ENCODE results near the gene PCID2.
"Not testable (repeated sequence)": the region's sequence is repeated elsewhere in the genome, so short reads cannot be mapped to it uniquely, and the experiment has no call there.

Gene PCID2

GRCh38 chr13:113162783-113163685 lies 45.4 kb downstream of the PCID2 start:
- DNase-seq, result no peak

- DNase-seq, result not testable (repeated sequence)
These were observed 46.5 kb downstream of the PCID2 start for GRCh38 chr13:113161975-113162374.

GRCh38 chr13:113161433-113161832 lies 47.0 kb downstream of the PCID2 start:
- DNase-seq, result no peak

GRCh38 chr13:113160983-113161382 lies 47.5 kb downstream of the PCID2 start:
- DNase-seq, result no peak

GRCh38 chr13:113159701-113160100 lies 48.8 kb downstream of the PCID2 start:
- no peak for DNase-seq

GRCh38 chr13:113158946-113159345 lies 49.5 kb downstream of the PCID2 start:
- no peak for DNase-seq

- DNase-seq, result no peak
These were observed 50.3 kb downstream of the PCID2 start, which contains the start of gene PROZ for GRCh38 chr13:113157929-113158747. Gene PROZ (plus strand): TSS chr13:113158648. CDS start chr13:113158661, 13 bp downstream.

- DNase-seq, result no peak
These were observed 51.1 kb downstream of the PCID2 start for GRCh38 chr13:113157206-113157928.

- DNase-seq, result no peak
These were observed 52.4 kb downstream of the PCID2 start for GRCh38 chr13:113155982-113156655.

- DNase-seq, result no peak
These were observed 53.3 kb downstream of the PCID2 start for GRCh38 chr13:113155201-113155600.

GRCh38 chr13:113153810-113154748 lies 54.4 kb downstream of the PCID2 start:
- DNase-seq, result peak; percentile 46 to 80 (median 66)

- peak in 1 of 4 experiments; percentile 40 for DNase-seq
These were observed 55.3 kb downstream of the PCID2 start for GRCh38 chr13:113152984-113153809.

GRCh38 chr13:113152691-113152983 lies 55.8 kb downstream of the PCID2 start:
- DNase-seq, result no peak

GRCh38 chr13:113151745-113152690 lies 56.5 kb downstream of the PCID2 start:
- no peak for DNase-seq

- DNase-seq, result no peak
These were observed 57.7 kb downstream of the PCID2 start for GRCh38 chr13:113150550-113151365.

- no peak for DNase-seq
These were observed 58.5 kb downstream of the PCID2 start for GRCh38 chr13:113149711-113150549.

GRCh38 chr13:113148940-113149503 lies 59.4 kb downstream of the PCID2 start:
- DNase-seq, result no peak
